Left lung (tissue), 10 donors: ENCODE results near the gene BANP. TPM values are rescaled to one million over a fixed set of nuclear protein-coding genes. Genes with fewer than 3 reads are reported as not detected.
"Not testable (repeated sequence)": the region's sequence is repeated elsewhere in the genome, so short reads cannot be mapped to it uniquely, and the experiment has no call there.

Experiments used
- ATAC-seq: fragments of 200-7000 bp; cut with Tn5 transposase; one replicate; pipeline ENCODE4 v1.9.1; 2020; ENCODE audit warnings: moderate library complexity
- DNase-seq, 4 donors: peaks; one replicate each; pipeline ENCODE4 v3.0.0-alpha.2; 2013 to 2020
- H3K27ac ChIP-seq, 2 donors: fragments of 200-600 bp; sonication (generic) in 1 of 2; one replicate each; pipeline versions ENCODE4 v1.5.0 to v1.8.0; 2020 to 2021
- H3K27me3 ChIP-seq, 2 donors: fragments of 200-600 bp; sonication (generic) in 1 of 2; one replicate each; pipeline versions ENCODE4 v1.5.0 to v1.8.0; 2020 to 2021
- H3K36me3 ChIP-seq, 2 donors: fragments of 200-600 bp; sonication (generic) in 1 of 2; one replicate each; pipeline versions ENCODE4 v1.5.0 to v1.8.0; 2020 to 2021
- H3K4me1 ChIP-seq, 2 donors: fragments of 200-600 bp; one replicate each; pipeline ENCODE4 v1.8.0; 2021
- H3K4me3 ChIP-seq, 2 donors: fragments of 200-600 bp; sonication (generic) in 1 of 2; one replicate each; pipeline versions ENCODE4 v1.5.0 to v1.8.0; 2020 to 2021; ENCODE audit warnings: mild to moderate bottlenecking in 1 of 2
- H3K9me3 ChIP-seq, 2 donors: fragments of 200-600 bp; sonication (generic) in 1 of 2; one replicate each; pipeline versions ENCODE4 v1.5.0 to v1.8.0; 2020 to 2021
- CTCF ChIP-seq, 2 donors: fragments of 200-600 bp; sonication (generic) in 1 of 2; IDR thresholded peaks; one replicate each; pipeline versions ENCODE4 v1.5.0 to v1.8.0; 2021; ENCODE audit warnings: antibody characterized with exemption in 2 of 2
- intact Hi-C, 2 donors: fragments of 100-400 bp; cut with DNase I; formaldehyde crosslinking; loops; one replicate each; pipeline versions ENCODE4 v1.11.2 to v1.14.2; 2022
- polyA plus RNA-seq, 6 donors: library from polyadenylated mRNA; unstranded; fragments of 120-200 nt; gene quantifications; one replicate each; pipeline ENCODE4 v1.2.1, GENCODE V29; 2013; ENCODE audit not compliant: insufficient read length in 6 of 6
- total RNA-seq, 2 donors: library from RNA; stranded (reverse); fragmentation: NEBNext Ultra II Directional; extraction: Animal tissue kit (Norgen Biotek cat#: 25700); gene quantifications; one replicate each; pipeline ENCODE4 v1.2.1, GENCODE V29; 2021
- donor health status: DM: no; HTN: yes; CAD: no.
- donor health status: DM: no; HTN: no; CAD: no.

Gene BANP
- total and polyA plus RNA-seq, 8 donors: 19.3 to 35.9 (median 23.8) TPM

- H3K27ac ChIP-seq: no peak overlapping the region
- no peak overlapping the region for H3K4me3 ChIP-seq
- H3K9me3 ChIP-seq: no peaks in the 10 kb centered on the region
- peaks cover 0 to 3% of the 10 kb centered on the region in 2 donors for H3K4me1 ChIP-seq
- no peaks in the 10 kb centered on the region for H3K36me3 ChIP-seq
- no peak for ATAC-seq
- H3K27me3 ChIP-seq: peaks cover 0 to 48% of the 10 kb centered on the region in 2 donors
- TF ChIP-seq CTCF (IDR thresholded peaks at IDR 0.05): no peak
- intact Hi-C loops: no loop called here
- peak in 1 of 4 donors; percentile 44 for DNase-seq
Observed at GRCh38 chr16:88113545-88114045, 162.4 kb downstream of the BANP start.

GRCh38 chr16:88114541-88115228 is 163.5 kb downstream of the BANP start:
- H3K27ac ChIP-seq, H3K4me1 ChIP-seq, intact Hi-C loops, H3K4me3 ChIP-seq, ATAC-seq, H3K9me3 ChIP-seq, H3K36me3 ChIP-seq: not testable (repeated sequence)
- peaks cover 0 to 48% of the 10 kb centered on the region in 2 donors for H3K27me3 ChIP-seq
- peak in 1 of 4 donors; percentile 22 for DNase-seq

- ATAC-seq: no peak
- no peaks in the 10 kb centered on the region for H3K36me3 ChIP-seq
- intact Hi-C loops: no loop called here
- H3K27me3 ChIP-seq: peaks cover 0 to 54% of the 10 kb centered on the region in 2 donors
- peak in 1 of 4 donors; percentile 35 for DNase-seq
- no peak for TF ChIP-seq CTCF (IDR thresholded peaks at IDR 0.05)
- peaks cover 0 to 8% of the 10 kb centered on the region in 2 donors for H3K4me1 ChIP-seq
- H3K27ac ChIP-seq: no peak overlapping the region
- H3K9me3 ChIP-seq: no peaks in the 10 kb centered on the region
- no peak overlapping the region for H3K4me3 ChIP-seq
Observed at GRCh38 chr16:88116121-88116520, 164.9 kb downstream of the BANP start.

- Histone ChIP-seq H3K4me1 (peaks cover 0 to 8% of the 10 kb centered on the region in 2 donors), H3K27ac (no peak overlapping the region), H3K9me3 (no peaks in the 10 kb centered on the region), H3K27me3 (peaks cover 0 to 44% of the 10 kb centered on the region in 2 donors), H3K36me3 (no peaks in the 10 kb centered on the region), H3K4me3 (no peak overlapping the region)
- peak in 1 of 4 donors; percentile 41 for DNase-seq
- ATAC-seq: no peak
- intact Hi-C loops: no loop called here
- no peak for TF ChIP-seq CTCF (IDR thresholded peaks at IDR 0.05)
Observed at GRCh38 chr16:88117476-88117868, 166.2 kb downstream of the BANP start.

- ATAC-seq: no peak
- Histone ChIP-seq H3K27me3 (peaks cover 0 to 44% of the 10 kb centered on the region in 2 donors), H3K9me3 (no peaks in the 10 kb centered on the region), H3K4me3 (no peak overlapping the region), H3K4me1 (peaks cover 0 to 8% of the 10 kb centered on the region in 2 donors), H3K36me3 (no peaks in the 10 kb centered on the region), H3K27ac (no peak overlapping the region)
- intact Hi-C loops: no loop called here
- no peak for TF ChIP-seq CTCF (IDR thresholded peaks at IDR 0.05)
- DNase-seq: peak in 1 of 4 donors; percentile 47
Observed at GRCh38 chr16:88118376-88118775, 167.1 kb downstream of the BANP start.

- DNase-seq: peak in 1 of 4 donors; percentile 37
- H3K36me3 ChIP-seq, H3K4me1 ChIP-seq, H3K27ac ChIP-seq, H3K4me3 ChIP-seq, intact Hi-C loops, H3K9me3 ChIP-seq: not testable (repeated sequence)
- ATAC-seq: peak; percentile 74
- H3K27me3 ChIP-seq: peaks cover 0 to 44% of the 10 kb centered on the region in 2 donors
Observed at GRCh38 chr16:88118852-88119741, 167.9 kb downstream of the BANP start.

- H3K9me3 ChIP-seq, H3K27ac ChIP-seq, intact Hi-C loops, H3K4me3 ChIP-seq, H3K36me3 ChIP-seq, ATAC-seq, H3K4me1 ChIP-seq: not testable (repeated sequence)
- DNase-seq: peak in 1 of 4 donors; percentile 74
- H3K27me3 ChIP-seq: peaks cover 0 to 37% of the 10 kb centered on the region in 2 donors
Observed at GRCh38 chr16:88119881-88120751, 168.9 kb downstream of the BANP start.
